GM18873 (cell line): ENCODE results near the gene CFP.
"Not testable (repeated sequence)": the region's sequence is repeated elsewhere in the genome, so short reads cannot be mapped to it uniquely, and the experiment has no call there.

Experiments used
- ATAC-seq: cut with Tn5 transposase; IDR thresholded peaks from one replicate; pipeline ENCODE4 v1.9.1; 2021; ENCODE audit warnings: mild to moderate bottlenecking, moderate library complexity, moderate number of reproducible peaks; ENCODE audit not compliant: unreplicated experiment, low FRiP score

Gene CFP

GRCh38 chrX:47629419-47630200 is at the start of gene CFP:
TSS of gene CFP (minus strand) at chrX:47629930. CDS start at chrX:47629844, 86 bp downstream.
- ATAC-seq: no peak

GRCh38 chrX:47675959-47676859 is 46.5 kb upstream of the CFP start:
- not testable (repeated sequence) for ATAC-seq

GRCh38 chrX:47674776-47675175 is 45.0 kb upstream of the CFP start:
- ATAC-seq: no peak

- ATAC-seq: not testable (repeated sequence)
Measured at GRCh38 chrX:47665797-47666196, 36.1 kb upstream of the CFP start.

- ATAC-seq: no peak
Measured at GRCh38 chrX:47664737-47665136, 35.0 kb upstream of the CFP start.

- ATAC-seq: no peak
Measured at GRCh38 chrX:47662144-47662657, 32.5 kb upstream of the CFP start.

GRCh38 chrX:47661539-47661938 is 31.8 kb upstream of the CFP start:
- ATAC-seq: no peak

GRCh38 chrX:47659421-47659726 is 29.6 kb upstream of the CFP start:
- ATAC-seq: no peak

GRCh38 chrX:47658684-47659420 is 29.1 kb upstream of the CFP start, which contains the start of gene UXT:
TSS of gene UXT (minus strand) at chrX:47659180. CDS start at chrX:47658927, 253 bp downstream.
- ATAC-seq: peak; percentile 64

- ATAC-seq: no peak
Measured at GRCh38 chrX:47658301-47658683, 28.6 kb upstream of the CFP start.

GRCh38 chrX:47651043-47651905 is 21.5 kb upstream of the CFP start:
- no peak for ATAC-seq

GRCh38 chrX:47650164-47651042 is 20.7 kb upstream of the CFP start, which contains the start of gene ELK1:
TSS of gene ELK1 (minus strand) at chrX:47650563. CDS start at chrX:47641441, 9,122 bp downstream.
- ATAC-seq: peak; percentile 80

- ATAC-seq: no peak
Measured at GRCh38 chrX:47649781-47650163, 20.0 kb upstream of the CFP start.

- ATAC-seq: no peak
Measured at GRCh38 chrX:47649271-47649670, 19.5 kb upstream of the CFP start.

- no peak for ATAC-seq
Measured at GRCh38 chrX:47648376-47648775, 18.6 kb upstream of the CFP start.

GRCh38 chrX:47646636-47647035 is 16.9 kb upstream of the CFP start:
- ATAC-seq: no peak

GRCh38 chrX:47645530-47645929 is 15.8 kb upstream of the CFP start:
- ATAC-seq: no peak

- no peak for ATAC-seq
Measured at GRCh38 chrX:47644557-47645091, 14.9 kb upstream of the CFP start.
